Mesothelial cell of epicardium (in vitro differentiated cells): ENCODE results near the gene PHPT1. TPM values are rescaled to one million over a fixed set of nuclear protein-coding genes. Genes with fewer than 3 reads are reported as not detected.

Experiments
- DNase-seq, 2 experiments: peaks; one replicate each; pipeline ENCODE4 v3.0.0; 2021; ENCODE audit warnings: low spot score in 2 of 2; ENCODE audit not compliant: unreplicated experiment in 2 of 2
- H3K27ac Mint-ChIP-seq: 2 replicates; pipeline ENCODE4 v1.8.0; 2021; ENCODE audit warnings: mixed read lengths
- H3K27me3 Mint-ChIP-seq: 2 replicates; pipeline ENCODE4 v1.8.0; 2021; ENCODE audit warnings: low read depth, mixed read lengths
- H3K36me3 Mint-ChIP-seq: 2 replicates; pipeline ENCODE4 v1.8.0; 2021; ENCODE audit warnings: mixed read lengths
- H3K4me1 Mint-ChIP-seq: 2 replicates; pipeline ENCODE4 v1.8.0; 2021; ENCODE audit warnings: mixed read lengths
- H3K4me3 Mint-ChIP-seq: 2 replicates; pipeline ENCODE4 v1.8.0; 2021; ENCODE audit warnings: mild to moderate bottlenecking, moderate library complexity, mixed read lengths
- H3K9me3 Mint-ChIP-seq: 2 replicates; pipeline ENCODE4 v1.8.0; 2021; ENCODE audit warnings: mixed read lengths
- total RNA-seq: library from RNA; stranded (reverse); gene quantifications from 3 replicates; pipeline ENCODE4 v1.2.1, GENCODE V29; 2021
- TF ChIP-seq, protein P1 (sequence below): fragments of 200-600 bp; sonication (generic); IDR thresholded peaks from one replicate; pipeline ENCODE4 v1.5.0; 2021; ENCODE audit warnings: antibody characterized with exemption; ENCODE audit not compliant: unreplicated experiment

The PHPT1 gene
- total RNA-seq, 1 donor from 2014 or later, result 168 TPM

DNA sequence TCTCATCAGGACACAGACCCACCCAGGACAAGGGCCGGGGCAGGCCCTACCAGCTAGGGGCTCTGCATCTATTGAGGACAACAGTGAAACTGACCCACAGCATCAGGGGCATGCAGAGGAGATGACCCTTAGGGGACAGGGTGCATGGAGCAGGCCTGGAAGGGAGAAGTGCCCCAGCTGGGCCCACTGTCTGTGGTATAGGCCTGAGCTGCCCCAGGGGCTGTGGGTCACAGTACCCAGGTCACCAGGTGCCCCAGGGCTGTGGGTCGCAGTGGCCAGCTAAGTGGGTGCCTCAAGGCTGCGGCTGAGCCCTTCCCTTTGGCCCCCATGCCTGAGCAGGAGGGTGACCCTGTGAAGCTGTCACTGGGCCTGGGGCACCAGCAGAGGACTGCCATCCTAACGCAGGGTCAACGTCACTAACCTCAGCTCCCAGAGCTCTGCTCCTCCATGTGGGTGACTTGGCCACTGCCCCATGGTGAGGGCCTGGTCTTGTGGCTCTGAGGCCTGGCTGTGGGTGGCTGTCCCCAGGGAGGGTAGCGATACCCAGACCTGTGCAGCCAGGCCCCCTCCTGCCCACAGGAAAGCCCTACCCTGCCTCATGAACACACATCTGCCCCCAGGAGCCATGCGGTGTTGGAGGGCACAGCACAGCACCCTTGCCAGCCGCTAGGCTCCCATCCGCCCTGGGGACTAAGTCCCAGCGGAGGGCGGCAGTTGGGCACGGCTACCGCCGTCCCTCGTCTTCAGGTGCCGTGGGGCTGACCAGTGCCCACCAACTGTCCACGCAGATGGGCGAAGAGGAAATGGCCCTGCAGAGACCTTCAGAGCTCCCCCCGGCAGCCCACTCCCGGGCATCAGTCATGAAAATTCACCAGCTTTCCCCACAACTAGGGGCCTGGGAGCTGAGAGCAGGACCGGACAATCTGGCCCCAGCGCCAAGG, 12.0 kb downstream of the PHPT1 start:
- Mint-ChIP-seq H3K4me1 (peaks cover 5% of the 10 kb centered on the region), H3K9me3 (no peaks in the 10 kb centered on the region), H3K4me3 (no peak overlapping the region), H3K27ac (no peak overlapping the region), H3K36me3 (peaks cover 4% of the 10 kb centered on the region), H3K27me3 (no peaks in the 10 kb centered on the region)
- TF ChIP-seq, protein P1, sequence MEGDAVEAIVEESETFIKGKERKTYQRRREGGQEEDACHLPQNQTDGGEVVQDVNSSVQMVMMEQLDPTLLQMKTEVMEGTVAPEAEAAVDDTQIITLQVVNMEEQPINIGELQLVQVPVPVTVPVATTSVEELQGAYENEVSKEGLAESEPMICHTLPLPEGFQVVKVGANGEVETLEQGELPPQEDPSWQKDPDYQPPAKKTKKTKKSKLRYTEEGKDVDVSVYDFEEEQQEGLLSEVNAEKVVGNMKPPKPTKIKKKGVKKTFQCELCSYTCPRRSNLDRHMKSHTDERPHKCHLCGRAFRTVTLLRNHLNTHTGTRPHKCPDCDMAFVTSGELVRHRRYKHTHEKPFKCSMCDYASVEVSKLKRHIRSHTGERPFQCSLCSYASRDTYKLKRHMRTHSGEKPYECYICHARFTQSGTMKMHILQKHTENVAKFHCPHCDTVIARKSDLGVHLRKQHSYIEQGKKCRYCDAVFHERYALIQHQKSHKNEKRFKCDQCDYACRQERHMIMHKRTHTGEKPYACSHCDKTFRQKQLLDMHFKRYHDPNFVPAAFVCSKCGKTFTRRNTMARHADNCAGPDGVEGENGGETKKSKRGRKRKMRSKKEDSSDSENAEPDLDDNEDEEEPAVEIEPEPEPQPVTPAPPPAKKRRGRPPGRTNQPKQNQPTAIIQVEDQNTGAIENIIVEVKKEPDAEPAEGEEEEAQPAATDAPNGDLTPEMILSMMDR, result no peak
- peak in 1 of 2 experiments; percentile 11 for DNase-seq

DNA sequence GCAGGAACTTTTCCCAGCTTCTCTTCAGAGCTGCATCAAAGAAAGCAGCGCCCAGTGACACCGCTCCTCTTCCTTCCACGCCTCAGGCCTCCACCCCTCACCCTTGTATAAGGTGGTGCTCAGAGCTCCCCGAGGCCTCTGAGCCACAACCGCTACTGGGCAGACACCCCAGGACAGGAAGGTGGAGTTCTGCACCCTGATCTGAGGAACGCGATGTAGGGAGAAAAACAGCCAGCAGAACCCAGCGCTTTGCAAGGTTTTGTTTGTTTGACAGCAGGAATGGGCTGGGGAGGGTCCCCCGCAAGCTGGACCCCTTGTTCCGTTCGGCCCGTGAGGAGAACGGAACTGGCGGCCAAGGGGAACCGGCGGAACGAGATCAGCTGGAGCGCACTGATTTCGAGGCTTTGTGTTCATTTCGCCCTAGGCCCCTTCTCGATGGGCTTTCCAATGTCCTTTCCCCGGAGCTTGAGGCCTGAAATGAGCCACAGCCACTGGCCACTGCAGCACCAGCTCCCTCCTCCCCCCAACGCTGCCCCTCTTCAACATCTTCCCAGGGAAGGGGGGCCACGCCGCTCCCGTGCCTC, 12.8 kb downstream of the PHPT1 start:
- DNase-seq, result no peak
- H3K36me3 Mint-ChIP-seq, result peaks cover 4% of the 10 kb centered on the region
- TF ChIP-seq, protein P1, result no peak
- no peak overlapping the region for H3K27ac Mint-ChIP-seq
- H3K9me3 Mint-ChIP-seq, result no peaks in the 10 kb centered on the region
- peaks cover 5% of the 10 kb centered on the region for H3K4me1 Mint-ChIP-seq
- H3K4me3 Mint-ChIP-seq, result no peak overlapping the region
- H3K27me3 Mint-ChIP-seq, result no peaks in the 10 kb centered on the region

DNA sequence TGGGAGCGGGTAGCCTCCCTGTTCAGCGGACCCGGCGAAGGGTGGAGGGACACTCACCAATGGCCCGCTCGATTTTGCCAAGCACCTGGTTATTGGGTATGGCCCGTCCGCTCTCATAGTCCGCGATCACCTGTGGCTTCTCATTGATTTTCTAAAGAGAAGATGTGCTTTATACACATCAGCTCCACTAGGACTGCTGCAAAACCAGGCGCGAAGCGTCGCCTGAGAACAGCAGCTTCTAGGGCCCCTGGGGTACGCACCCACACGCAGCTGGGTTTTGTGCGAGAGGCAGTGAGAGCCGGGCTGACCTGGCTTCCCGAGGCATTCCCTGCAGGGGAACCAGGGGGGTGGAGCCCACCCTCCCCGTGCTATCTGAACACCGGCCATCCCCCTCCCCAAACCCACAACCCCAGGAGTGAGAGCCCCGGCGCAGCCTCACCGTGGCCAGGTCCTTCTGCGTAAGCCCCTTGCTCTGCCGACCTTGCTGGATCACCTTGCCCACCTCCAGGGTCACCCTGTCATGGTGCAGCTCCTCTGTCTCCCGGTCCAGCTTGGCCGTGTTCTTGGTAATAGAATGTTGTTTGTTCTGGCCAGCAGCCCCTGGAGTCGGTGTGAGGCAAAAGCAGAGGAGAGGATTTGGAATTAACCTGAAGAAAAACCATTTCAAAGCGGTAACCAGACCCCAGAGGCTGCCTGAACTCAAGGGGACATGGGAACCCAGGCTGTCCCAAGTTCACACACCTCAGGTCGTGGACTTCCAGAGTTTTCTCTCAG, 13.8 kb downstream of the PHPT1 start:
- peak in 1 of 2 experiments; percentile 17 for DNase-seq
- Mint-ChIP-seq H3K4me3 (no peak overlapping the region), H3K4me1 (peaks cover 5% of the 10 kb centered on the region), H3K36me3 (peaks cover 10% of the 10 kb centered on the region), H3K27ac (no peak overlapping the region), H3K9me3 (peaks cover 4% of the 10 kb centered on the region), H3K27me3 (no peaks in the 10 kb centered on the region)
- TF ChIP-seq, protein P1, result no peak

DNA sequence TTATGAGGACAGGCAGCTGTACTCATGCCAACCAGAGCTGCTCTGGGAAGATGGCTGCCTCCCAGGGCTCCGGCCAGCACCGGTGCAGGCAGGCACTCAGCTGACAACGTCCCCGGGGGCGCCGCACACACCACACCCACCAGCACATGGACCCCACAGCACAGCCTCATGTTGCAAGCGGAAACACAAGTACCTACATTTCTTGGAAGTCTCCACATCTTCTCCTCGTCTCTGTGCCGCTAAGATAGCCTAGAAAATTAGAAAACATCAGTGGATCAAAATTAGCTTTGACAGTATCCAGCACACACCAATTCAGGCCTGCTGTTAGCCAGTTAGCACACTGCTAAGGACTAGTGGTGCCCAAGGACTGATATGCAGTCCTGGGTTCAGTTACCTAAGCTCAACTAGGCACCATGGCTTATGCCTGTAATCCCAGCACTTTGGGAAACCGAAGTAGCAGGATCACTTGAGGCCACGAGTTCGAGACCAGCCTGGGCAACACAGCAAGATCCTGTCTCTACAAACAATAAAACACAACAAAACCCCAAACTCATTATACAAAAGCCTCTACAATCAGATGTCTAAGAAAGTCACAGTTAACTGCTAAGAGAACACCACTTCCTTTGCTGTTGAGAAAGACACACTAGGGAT, 14.5 kb downstream of the PHPT1 start:
- peaks cover 14% of the 10 kb centered on the region for H3K36me3 Mint-ChIP-seq
- peaks cover 5% of the 10 kb centered on the region for H3K4me1 Mint-ChIP-seq
- H3K9me3 Mint-ChIP-seq, result peaks cover 9% of the 10 kb centered on the region
- TF ChIP-seq, protein P1, result no peak
- H3K27ac Mint-ChIP-seq, result no peak overlapping the region
- DNase-seq, result no peak
- H3K27me3 Mint-ChIP-seq, result no peaks in the 10 kb centered on the region
- H3K4me3 Mint-ChIP-seq, result no peak overlapping the region

DNA sequence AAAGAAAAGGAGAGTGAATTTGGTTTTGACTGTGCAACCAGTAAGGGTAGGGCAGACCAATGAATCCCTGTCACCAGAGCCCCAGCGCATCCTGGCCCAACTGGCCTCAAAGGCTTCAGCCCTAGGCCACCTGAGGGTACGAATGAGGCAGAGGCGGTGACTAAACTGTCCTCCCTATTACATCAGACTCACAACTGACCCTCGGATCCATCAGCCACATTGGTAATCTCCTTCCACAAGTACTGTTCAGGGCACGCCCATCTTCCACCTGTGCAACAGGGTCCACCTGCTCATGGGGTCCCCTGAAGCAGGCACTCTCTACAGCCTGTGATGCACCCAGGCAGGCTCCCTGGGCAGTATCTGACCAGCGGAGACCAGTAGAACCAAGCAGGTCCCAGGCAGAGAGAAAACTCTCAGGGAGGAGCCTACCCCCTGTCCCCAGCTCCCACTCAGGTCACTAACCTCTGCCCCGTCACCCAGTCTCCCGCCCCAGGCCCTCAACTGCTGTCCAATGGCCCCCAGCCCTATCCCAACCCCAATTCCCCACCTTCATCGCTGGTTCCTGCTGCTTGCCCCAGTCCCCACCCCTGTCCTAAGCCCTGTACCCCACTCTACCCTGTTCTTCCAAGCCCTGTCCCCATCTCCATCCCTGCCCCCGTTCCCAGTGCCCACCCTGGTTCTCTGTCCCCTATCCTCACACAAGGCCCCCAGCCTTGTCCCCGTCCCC, 16.0 kb downstream of the PHPT1 start:
- DNase-seq, result no peak
- TF ChIP-seq, protein P1, result no peak
- no peaks in the 10 kb centered on the region for H3K27me3 Mint-ChIP-seq
- H3K4me3 Mint-ChIP-seq, result peak overlapping the region; percentile 83
- peak overlapping the region; percentile 47 for H3K27ac Mint-ChIP-seq
- H3K36me3 Mint-ChIP-seq, result peaks cover 19% of the 10 kb centered on the region
- H3K9me3 Mint-ChIP-seq, result peaks cover 15% of the 10 kb centered on the region
- H3K4me1 Mint-ChIP-seq, result peaks cover 5% of the 10 kb centered on the region
